ENCODE data around the gene CASZ1.

The CASZ1 gene

DNA sequence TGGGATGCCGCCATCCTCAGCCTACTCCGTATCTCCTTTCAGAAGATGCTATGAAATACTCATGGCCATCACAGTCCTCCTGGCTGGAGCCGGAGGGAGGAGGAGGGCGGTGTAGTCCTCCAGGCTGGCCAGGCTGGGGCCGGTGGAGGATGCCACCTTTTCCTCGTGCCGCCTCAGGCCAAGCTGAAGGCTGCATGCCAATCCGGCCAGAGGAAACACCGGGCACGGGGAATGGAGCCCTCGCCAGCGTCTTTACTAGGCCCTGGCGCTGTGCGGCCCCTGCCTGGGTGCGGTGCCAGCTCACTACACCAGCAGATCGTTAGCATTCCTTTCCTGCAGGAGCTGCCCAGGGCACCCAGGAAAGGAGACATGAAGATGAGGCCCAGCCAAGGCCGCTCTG is 70.1 kb downstream of the CASZ1 start:
- no peak for DNase-seq (ENCODE audit: low spot score)

DNA sequence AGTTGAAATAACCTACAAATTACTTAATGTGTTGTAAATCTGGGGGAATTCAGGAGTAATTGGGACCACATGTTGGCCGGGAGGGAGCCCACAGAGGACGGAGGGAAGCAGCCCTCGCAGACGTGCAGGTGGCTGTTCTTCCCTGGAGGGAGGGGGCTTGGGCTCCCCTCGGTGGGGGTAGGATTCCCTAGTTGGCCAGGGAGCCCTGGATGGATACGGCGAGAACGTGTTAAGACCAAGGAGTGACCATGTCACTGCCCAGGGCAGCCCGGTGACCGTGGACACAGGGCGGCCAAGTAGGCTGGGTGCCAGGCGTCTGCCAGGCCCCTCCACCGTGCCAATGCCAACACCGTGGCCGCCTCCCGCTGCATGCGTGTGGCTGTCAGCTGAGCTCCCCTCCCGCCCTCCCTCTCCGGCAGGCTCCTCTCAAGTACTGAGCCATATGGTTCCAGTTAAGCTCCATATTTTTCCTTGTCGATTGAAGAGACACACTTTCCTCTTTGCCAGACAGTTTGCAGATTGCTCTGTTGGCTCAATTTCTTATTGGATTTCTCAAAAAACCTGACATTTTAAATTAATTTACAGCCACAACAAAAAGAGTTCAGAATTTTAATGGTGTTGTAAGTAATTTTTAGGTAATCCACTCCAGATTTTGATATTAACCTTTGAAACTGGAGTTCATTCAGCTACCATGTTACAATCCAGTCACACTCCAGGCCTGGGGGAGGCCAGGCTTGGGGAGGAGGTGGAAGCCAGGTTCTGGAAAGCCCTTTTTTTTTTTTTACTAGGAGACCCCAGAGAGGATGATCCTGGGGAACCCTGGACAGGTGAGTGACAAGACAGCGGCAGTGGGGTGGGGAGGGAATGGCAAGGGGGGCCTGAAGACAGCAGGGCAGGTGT is 71.2 kb downstream of the CASZ1 start:
- DNase-seq (ENCODE audit: low spot score) = no peak

DNA sequence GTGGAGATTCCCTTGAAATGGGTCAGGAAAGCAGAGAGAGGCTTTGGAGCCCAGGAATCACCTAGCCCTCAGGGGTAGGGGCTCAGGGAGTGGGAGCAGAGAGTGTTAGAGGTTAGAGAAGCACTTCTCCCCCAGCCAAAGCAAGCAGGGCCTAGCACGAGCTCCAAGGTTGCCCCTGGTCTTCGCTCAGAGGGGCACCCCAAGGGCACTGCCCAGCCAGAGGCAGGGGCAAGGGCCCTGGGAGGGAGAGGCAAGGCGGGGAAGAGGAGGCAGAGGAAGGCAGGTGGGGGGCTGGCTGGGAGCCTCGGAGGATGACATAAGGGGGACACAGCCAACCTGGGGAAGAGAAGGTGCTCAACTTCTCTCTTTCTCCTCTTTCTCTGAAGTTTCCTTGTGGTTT is 71.9 kb downstream of the CASZ1 start:
- DNase-seq (ENCODE audit: low spot score) = no peak

DNA sequence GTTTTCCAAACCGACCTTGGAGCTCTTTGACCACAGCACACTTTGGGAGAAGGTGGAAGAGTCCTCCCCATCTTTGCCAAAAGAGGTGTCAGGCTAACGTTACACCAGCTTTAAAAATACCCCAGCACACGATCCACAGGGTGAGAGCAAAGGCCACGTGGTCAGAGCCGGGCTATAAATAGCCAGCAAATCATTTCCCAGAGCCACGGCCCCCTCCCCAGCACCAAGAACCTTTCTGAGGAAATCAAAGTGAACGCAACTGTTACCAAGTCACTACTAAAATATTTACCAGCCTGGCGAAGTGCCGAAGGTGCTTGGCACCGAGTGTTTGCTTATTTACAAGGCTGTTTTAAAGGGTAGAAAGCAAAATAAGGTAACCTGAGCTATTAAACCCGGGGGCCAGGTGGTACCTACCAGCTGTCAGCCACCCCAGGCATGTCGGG is 72.4 kb downstream of the CASZ1 start:
- no peak for DNase-seq (ENCODE audit: low spot score)

DNA sequence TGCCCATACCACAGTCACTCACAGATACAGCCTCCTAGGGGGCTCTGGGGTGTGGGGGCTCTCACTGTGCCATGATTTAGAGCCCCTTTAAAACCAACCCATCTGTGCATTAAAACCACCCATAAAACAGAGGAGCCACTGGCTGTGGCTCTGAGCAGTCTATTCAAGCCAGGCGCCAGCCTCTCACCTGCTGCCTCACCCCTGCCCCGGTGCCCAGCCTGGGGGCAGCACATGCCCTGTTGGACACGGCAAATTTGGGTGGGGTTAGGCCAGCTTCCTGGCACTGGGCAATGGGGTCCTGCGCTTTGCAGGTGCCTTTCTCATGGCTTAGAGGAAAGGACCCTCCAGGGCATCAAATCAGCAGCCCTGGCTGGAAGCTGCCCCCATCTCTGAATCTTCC is 73.1 kb downstream of the CASZ1 start:
- DNase-seq (ENCODE audit: low spot score) = no peak

DNA sequence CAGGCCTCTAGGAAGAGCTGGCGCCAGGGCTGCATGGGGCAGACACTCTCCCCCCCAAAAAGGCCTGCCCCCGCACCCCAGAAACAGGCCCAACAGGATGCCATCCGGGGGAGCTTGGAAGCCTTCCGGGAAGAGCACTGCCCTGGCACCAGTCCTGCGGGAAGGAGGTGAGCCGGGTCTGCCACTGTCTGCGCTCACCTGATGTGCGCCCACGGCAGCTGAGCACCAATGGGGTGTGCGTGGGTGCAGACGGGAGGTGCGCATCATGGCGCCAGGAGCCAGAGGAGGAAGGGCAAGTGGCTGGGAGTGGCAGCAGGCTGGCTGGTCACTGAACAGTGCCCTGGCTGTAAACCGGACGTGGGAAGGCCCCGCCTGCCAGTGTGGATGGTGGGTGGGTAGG is 73.6 kb downstream of the CASZ1 start:
- DNase-seq (ENCODE audit: low spot score) = no peak

DNA sequence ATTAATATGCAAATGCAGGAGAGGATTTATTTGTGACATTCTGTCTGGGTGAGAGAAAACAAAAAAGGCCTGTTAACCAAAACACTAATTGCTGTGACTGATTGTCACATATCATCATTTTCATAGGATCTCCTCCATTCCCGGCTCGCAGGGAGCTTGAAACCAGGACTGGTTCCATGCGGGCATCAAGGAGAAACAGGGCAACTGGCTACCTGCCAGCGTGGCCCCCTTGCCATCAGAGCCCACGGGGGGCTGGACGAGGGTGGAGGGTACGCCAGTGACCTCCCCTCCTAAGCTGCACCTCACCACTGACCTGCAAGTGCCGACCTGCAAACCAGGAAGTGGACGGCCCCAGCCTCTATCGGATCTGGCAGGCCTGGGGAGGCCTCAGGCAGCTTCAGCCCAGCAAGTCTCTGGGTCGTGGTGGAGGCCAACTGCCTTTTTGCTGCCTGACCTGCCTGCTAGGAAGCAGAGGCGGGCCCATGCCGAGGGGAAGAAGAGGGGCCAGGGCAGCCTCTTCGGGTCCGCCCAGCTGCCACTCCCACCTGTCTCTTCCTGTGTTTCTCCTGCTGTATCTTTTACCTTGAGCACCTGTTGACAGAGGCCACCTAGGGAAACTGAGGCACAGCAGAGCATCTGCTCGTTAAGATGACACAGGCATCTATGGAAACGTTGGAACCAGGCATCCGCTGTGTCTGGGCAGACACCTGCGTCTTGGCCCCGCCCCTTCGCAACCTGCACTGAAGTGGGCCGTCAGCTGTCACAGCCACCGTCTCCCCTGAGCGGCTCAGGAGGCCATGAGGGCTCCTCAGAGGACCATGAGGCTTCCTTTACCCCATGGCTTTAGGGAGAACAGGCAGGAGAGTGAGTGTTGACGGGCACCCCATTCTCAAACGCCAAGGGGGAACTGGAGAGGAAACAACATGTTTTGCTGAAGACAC is 74.8 kb downstream of the CASZ1 start:
- DNase-seq (ENCODE audit: low spot score) = no peak

DNA sequence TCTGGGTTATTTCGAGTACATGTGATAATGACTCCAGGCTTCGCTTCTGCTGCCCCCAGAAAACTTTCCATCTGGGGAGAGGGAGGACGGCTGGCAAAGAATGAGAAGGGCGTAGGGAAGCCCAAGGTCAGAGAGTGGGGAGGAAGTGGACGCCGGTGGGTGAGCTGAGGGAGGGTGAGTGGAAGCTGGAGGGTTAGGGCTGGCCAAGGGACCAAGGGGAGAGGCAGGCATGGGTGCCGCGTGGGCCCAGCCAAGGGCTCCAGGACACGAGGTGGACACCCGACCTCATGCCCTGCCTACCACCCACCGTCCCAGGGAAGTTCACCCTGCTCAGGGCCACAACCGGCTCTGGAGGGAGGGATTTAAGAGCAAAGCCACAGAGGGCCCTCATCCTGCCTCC is 75.8 kb downstream of the CASZ1 start:
- DNase-seq (ENCODE audit: low spot score) = no peak

DNA sequence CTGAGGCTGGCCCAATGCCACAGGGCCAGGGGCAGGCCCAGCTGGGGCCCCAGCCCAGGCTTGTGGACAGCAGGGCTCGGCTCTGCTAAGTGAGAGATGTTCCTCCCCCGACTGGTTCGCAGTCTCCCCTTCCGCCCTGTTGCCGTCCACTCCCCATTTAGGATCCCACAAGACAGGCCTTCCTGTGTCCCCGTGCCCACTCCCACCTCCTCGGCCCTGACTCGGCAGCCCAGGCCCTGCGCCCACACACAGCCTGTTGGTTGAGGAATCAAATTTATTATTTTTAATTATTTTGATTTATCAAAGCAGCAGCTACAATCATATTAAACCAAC is 78.4 kb downstream of the CASZ1 start:
- DNase-seq (ENCODE audit: low spot score) = no peak

DNA sequence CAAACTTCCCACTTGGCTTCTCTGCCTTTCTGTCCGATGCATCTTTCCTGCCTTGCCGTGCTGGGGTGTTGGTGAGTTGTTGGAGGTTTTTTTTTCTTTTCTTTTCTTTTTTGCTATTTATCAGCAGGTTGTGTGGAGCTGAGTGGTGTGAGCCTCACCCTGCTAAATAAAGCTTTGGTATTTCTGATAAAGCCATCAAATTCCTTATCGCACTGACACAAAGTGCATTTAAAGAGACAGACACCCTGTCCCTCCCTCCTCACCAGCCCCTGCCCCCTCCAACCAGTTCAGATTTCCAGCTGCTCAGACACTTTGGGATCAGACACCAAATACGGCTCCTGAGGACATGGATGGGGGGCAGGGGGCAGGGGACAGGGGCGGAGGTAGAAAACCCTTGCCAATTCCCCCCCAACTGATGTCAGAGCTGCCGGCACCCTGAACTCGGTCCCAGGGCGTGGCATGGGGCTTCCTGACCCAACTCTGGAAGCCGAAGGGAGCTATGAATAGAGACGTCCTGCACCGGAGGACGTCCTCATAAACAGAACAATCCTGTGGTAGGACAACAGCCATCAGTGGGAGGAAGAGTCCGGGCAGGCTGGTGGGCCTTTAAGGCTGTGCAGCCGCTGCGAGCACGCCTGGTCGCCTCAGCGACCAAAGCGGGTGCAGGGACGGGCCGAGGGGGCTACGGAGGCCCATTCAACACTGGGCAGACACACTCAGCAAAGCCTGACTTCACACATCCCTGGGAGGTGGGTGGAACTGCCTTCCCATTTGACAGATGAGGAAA is 79.0 kb downstream of the CASZ1 start:
- no peak for DNase-seq (ENCODE audit: low spot score)

DNA sequence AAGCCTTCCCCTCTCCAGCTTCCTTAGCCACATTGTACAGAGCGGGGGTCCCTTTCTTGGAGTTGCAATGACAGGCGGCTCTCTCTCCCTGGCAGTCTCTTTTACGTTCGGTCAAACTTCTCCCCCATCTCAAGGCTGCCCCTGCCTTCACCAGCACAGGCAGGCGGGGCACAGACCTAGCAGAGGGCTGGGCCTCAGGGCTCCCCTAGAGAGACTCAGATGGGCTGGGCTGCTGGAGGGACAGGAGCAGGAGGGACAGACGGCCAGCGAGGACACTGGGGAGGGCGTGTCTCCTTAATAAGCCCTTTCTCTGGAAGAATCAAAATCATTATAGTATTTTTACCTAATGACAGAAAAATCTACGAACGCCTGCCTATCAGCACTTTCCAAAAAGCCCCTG is 79.6 kb downstream of the CASZ1 start:
- no peak for DNase-seq (ENCODE audit: low spot score)

DNA sequence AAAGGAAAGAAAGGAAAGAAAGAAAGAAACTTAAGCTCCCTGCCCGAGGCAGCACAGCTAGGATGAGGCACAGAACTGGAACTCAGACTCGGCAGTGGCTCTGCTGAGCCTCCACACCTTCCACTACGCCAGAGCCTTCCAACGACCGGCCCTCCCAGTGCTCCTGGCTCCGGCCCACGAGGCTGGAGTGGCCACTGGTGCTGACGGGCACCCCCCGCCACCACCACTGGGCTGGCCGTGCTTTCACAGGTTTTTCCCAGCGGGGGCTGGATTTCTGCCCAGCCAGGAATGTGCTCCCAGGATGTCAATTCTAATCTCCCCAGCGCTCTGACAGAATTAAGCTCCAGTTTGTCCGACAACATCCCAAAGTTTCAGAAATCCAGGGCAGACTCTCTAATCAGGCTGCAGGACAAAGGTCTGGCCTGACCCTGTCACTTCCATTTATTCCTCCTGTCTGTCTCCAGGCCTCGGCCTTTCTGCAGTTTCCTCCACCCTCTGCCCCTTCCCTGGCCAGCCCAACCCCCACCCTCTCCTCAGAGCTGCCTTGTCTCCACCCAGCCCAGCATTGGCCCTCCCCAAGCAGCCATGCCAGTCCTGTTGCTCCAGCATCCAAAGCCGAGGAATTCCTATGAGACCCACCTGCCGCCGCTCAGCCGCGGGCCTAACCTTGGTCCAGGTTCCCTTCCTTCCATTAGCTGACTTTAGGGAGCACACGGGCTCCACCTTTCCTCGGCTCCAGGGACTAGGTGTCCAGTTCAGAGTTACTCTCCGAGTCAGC is 81.9 kb downstream of the CASZ1 start:
- no peak for DNase-seq (ENCODE audit: low spot score)

DNA sequence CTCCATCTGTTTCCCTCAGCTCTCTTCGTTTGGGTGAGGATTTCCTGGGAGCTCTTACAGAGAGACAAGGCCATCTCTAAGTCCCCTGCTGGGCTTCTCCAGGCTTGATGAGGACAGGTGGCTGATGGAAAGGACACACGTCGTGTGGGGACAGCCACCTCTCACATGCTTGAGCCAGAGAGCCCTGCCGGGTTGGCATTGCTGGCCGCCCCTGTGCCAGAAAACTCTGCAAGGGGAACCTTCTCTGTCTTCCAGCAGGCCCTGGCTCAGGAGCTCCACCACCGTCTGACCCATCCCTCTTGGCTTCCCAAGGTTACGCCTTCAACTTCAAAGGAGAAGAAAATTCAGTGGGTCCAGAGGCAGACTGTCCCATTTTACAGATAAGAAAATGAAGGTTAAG is 82.8 kb downstream of the CASZ1 start:
- DNase-seq (ENCODE audit: low spot score) = no peak

DNA sequence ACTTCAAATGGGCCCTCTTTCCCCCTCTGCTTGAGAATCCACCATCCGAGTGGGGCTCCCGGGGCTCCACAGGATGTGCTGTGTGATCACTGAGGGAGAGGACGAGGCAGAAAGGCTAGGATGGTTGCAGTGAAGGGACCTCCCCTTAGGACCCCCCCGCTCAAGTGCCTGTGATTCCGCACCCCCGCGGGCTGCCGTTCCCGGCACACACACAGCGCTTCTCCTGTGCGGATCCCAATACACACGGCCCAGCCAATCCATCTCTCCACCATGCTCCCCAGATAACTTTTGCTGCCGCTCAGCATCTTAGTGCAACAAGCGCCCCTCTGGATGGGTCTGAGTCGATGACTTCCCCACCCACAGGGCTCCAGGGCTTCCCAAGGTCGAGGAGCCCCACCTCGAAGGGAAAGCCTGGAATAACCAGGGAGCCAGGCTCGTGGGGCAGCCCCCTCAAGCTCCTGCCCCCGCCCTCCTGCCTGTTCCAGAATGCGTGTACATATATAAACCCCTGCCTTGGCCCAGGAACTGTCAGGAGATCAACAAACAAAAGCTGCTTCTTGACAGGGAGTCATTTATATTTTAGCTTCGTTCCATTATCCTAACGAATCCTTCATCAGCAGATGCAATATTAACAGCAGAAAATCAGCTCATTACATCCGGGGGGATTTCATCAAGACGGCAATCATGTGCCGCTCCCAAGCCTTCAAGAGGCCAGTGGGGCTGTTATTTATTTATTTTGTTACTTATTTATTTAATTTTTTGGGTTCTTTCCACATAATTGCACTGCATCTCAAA is 83.7 kb downstream of the CASZ1 start:
- DNase-seq (ENCODE audit: low spot score) = no peak

DNA sequence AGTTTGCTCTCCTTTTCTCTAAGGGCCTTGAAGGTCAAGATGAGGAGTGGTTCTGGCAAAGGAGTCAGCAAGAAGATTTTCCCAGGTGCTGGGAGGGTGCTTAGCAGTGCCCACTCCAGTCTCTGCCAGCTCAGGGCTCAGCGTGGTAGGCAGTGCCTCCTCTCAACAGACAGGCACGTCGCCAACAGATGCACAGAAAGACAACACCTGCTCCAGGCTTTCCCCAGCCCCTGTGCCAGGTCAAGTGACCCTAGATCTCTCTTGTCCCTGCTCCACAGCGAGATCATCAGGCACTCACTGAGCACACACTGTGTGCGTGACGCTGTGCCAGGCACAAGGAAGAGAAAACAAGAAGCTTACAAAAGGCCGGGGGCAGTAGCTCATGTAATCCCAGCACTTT is 86.0 kb downstream of the CASZ1 start:
- no peak for DNase-seq (ENCODE audit: low spot score)

DNA sequence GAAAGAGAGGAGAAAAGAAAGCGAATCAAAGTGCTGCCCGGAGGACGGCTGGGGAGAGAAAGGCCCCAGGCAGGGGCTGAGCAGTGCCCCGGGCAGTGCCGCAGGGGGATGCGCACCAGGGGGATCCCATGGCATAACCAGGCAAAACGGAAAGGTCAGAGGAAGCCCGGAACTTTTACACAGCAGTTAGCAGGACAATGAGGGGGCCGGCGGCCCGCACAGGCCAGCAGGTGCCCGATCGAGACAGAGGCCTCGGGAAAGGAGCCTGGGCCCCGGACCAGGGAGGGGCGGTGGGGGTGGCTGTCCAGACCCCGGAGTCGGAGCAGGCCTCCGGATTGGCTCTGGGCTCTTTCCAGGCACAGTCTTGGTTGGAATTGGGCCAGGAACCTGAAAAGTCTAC is 86.8 kb downstream of the CASZ1 start:
- no peak for DNase-seq (ENCODE audit: low spot score)

DNA sequence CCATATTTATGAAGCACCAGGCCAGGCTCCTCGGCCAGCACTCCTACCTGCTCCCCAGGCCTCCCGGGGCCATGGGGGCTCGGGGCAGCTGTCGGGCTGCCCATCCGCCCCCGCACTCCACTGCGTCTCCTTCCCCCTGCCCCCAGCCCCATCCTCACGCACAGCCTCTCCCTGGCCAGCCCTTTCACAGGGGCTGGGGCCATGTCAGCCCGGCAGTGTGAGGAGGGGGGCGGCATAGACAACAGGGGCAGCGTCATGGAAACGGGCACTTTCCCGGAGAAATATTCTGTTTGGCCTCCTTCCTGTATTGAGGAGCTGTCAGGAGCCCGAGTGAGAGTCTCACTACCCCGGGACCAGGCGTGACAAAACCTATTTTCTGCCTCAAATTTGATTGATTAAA is 87.3 kb downstream of the CASZ1 start:
- DNase-seq (ENCODE audit: low spot score) = no peak

DNA sequence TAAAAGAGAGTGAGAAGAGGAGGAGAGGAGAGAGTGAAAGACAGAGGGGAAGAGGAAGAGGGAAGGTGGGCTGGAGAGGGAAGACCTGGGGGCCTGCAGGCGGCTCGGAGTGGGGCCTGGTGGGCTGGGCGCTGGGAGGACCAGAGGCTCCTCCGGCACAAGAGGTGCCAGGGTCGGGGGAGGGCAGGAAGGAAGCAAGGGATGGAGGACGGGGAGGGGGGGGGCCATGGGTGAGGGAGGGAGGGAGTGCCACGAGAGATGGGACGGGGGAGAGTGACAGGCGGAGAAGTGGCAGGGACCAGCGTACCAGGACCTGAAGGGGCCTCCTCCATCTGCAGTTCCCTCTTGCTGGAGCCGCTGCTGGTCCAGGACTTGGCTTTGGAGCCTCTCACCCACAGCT is 87.7 kb downstream of the CASZ1 start:
- DNase-seq (ENCODE audit: low spot score) = no peak

DNA sequence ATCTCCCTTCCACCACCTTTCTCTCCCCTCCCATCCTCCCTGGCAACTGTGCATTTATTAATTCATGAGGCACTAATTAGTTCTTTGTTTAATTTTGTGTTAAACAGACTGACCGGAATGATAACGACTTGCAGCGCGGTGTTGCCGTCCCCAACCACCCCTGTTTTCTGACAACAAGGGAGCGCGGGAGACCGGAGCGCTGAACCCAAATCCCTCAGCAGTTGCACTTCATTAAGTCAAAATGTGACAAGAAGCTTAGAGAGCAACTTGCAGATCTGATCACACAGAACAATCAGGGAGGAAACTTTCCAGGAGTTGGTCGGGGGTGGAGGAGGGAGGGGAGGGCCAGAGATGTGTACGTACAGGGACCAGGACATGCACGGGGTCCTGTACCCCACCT is 89.2 kb downstream of the CASZ1 start:
- no peak for DNase-seq (ENCODE audit: low spot score)

DNA sequence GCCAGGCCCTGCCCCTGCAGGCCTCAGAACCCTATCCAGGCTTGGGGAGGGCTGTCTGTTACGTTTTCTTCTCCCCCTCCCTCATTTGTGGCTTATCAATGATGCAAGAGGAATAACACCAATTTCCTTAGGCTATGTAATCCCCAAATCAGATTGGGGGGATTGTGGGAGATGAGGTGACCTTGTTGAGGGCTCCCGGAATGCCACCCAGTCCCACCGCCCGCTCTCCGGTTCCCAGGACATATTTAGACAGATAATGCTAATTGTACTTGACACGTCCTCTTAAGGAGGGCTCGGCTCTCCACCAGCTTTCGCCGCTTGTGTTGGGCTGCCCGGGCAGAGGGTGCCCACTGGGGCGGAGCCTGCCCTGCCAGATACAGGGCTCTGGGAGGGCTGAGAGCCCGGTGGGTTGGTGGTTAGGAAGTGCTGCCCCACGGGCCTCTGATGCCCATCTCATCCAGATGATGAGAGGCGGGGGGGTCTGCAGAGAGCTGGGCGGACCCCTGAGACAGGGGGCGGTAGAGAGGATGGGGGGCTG is 90.0 kb downstream of the CASZ1 start:
- DNase-seq (ENCODE audit: low spot score) = no peak

DNA sequence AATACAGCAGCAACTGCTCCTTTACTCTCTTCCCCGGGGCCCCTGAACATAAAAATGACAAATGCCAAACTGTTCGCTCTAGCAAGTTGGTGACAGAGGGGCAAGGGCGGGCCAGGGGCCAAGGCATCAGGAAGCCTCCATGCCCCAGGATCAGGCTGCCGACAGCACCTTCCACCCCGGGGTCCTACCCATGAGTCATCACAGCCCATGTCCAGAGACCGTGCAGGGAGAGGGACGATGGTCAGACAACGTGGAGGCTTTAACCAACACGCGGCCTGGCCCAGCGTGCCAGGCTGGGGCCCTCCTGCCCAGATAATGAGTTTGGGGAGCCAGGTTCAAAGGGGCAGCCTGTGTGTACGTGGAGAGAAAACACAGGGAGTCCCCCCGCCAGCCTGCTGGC is 90.5 kb downstream of the CASZ1 start:
- DNase-seq (ENCODE audit: low spot score) = no peak

Data from activated CD4-positive, alpha-beta T cell treated with anti-CD3 and anti-CD28 coated beads, Interleukin-2, Interleukin-4, amounts not matched to agents 100 ng/mL and 50 ng/mL, durations not matched to agents 16 hours and 8 hours (primary cell).